IPS DF 19.7 (cell line): ENCODE results near the gene ST3GAL4.

ENCODE experiments used
- DNase-seq: peaks from one replicate; pipeline ENCODE4 v3.0.0-alpha.2; 2013; ENCODE audit warnings: low read depth, low spot score

The ST3GAL4 gene

GRCh38 chr11:126405906-126406305, 50.4 kb downstream of the ST3GAL4 start:
- no peak for DNase-seq

- no peak for DNase-seq
These were observed 50.9 kb downstream of the ST3GAL4 start for GRCh38 chr11:126406368-126406767.

GRCh38 chr11:126407101-126407521, 51.6 kb downstream of the ST3GAL4 start:
- DNase-seq, result no peak

GRCh38 chr11:126407682-126408288, 52.3 kb downstream of the ST3GAL4 start:
- no peak for DNase-seq

GRCh38 chr11:126408496-126408895, 53.0 kb downstream of the ST3GAL4 start:
- no peak for DNase-seq

GRCh38 chr11:126408901-126409619, 53.6 kb downstream of the ST3GAL4 start:
- no peak for DNase-seq

- no peak for DNase-seq
These were observed 54.1 kb downstream of the ST3GAL4 start for GRCh38 chr11:126409620-126409985.

- DNase-seq, result no peak
These were observed 55.2 kb downstream of the ST3GAL4 start for GRCh38 chr11:126410649-126411048.

- no peak for DNase-seq
These were observed 56.5 kb downstream of the ST3GAL4 start for GRCh38 chr11:126411971-126412381.

- no peak for DNase-seq
These were observed 57.9 kb downstream of the ST3GAL4 start for GRCh38 chr11:126413426-126413825.

GRCh38 chr11:126413843-126414405, 58.4 kb downstream of the ST3GAL4 start:
- no peak for DNase-seq

GRCh38 chr11:126414615-126415014, 59.1 kb downstream of the ST3GAL4 start:
- no peak for DNase-seq

- no peak for DNase-seq
These were observed 59.6 kb downstream of the ST3GAL4 start for GRCh38 chr11:126415128-126415527.

- no peak for DNase-seq
These were observed 60.4 kb downstream of the ST3GAL4 start for GRCh38 chr11:126415669-126416420.

- no peak for DNase-seq
These were observed 61.1 kb downstream of the ST3GAL4 start for GRCh38 chr11:126416542-126417090.

- no peak for DNase-seq
These were observed 61.8 kb downstream of the ST3GAL4 start for GRCh38 chr11:126417091-126417862.

- no peak for DNase-seq
These were observed 63.4 kb downstream of the ST3GAL4 start for GRCh38 chr11:126418887-126419286.

GRCh38 chr11:126419801-126420697, 64.6 kb downstream of the ST3GAL4 start:
- DNase-seq, result no peak

- DNase-seq, result no peak
These were observed 65.3 kb downstream of the ST3GAL4 start for GRCh38 chr11:126420698-126421256.

GRCh38 chr11:126421271-126421671, 65.8 kb downstream of the ST3GAL4 start:
- DNase-seq, result no peak
